BLaER1 treated with 17β-estradiol and CSF1 and Interleukin-3, amounts not matched to agents 10 nM and 100 nM (cell line): Measurements from ENCODE around the gene GRSF1.

ENCODE experiments used
- H3K27ac ChIP-seq, 11 experiments: shearing (Covaris generic); formaldehyde crosslinking; 2 replicates each; pipeline ENCODE4 v1.8.1; 2022
- H3K27me3 ChIP-seq, 11 experiments: shearing (Covaris generic); formaldehyde crosslinking; 2 replicates each; pipeline ENCODE4 v1.8.1; 2022
- H3K36me3 ChIP-seq, 11 experiments: shearing (Covaris generic); formaldehyde crosslinking; 2 replicates each; pipeline ENCODE4 v1.8.1; 2022
- H3K4me1 ChIP-seq, 10 experiments: shearing (Covaris generic); formaldehyde crosslinking; 2 replicates each; pipeline ENCODE4 v1.8.1; 2022
- H3K4me2 ChIP-seq, 11 experiments: shearing (Covaris generic); formaldehyde crosslinking; 2 replicates each; pipeline ENCODE4 v1.8.1; 2022
- H3K4me3 ChIP-seq, 10 experiments: shearing (Covaris generic); formaldehyde crosslinking; 2 replicates each; pipeline ENCODE4 v1.8.1; 2022
- H3K9ac ChIP-seq, 11 experiments: shearing (Covaris generic); formaldehyde crosslinking; 2 replicates each; pipeline ENCODE4 v1.8.1; 2022
- H3K9me3 ChIP-seq, 11 experiments: shearing (Covaris generic); formaldehyde crosslinking; replicated peaks in 1 of 11; 2 replicates each; pipeline ENCODE4 v1.8.1; 2022
- H4K20me1 ChIP-seq, 11 experiments: shearing (Covaris generic); formaldehyde crosslinking; 2 replicates each; pipeline ENCODE4 v1.8.1; 2022
- Cebpa-rat ChIP-seq, 11 experiments: shearing (Covaris generic); IDR thresholded peaks; 2 replicates each; pipeline ENCODE4 v1.8.1; 2022

Gene GRSF1

DNA sequence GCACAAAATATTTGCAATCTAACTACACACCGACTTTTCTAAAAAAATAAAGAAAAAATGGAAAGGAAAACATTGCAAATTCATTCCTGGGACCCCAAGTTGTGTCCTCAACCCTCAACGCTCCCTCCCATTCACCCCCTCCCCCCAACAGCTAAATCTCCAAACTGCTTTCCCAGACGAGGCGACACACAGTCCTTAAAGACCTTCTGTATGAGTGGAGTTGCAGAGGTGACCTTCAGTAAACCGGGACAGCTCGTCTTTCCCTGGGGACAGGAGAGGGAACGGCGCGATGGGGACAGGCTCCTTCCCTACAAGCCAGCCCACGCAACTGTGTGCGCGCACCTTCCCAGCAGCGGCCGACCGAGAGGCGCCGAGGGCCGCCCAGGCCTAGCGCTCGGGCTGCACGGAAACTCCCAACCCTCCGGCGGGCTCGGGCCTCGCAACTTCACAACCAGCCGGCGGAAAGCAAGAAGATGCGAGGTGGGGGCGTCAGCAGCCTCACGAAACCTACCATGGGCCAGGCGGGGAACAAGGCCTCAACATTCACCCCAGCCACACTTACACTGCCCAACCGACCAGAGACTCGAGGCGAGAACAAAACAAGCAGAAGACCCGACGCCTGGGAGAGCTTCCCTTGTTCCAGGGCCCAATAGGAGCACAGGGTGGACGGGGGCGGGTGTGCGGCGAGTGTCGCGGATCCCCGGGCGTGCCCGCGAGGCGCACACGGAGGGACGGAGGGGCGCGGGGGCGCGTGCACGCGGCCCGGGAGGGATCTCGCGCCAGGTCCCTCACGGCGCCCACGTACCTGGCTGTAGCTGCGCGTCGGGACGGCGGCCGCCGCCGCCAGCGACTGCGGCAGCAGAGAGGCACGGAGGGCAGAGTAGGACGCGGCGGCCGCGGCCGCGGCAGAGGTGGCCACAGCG, 763 bp downstream of the GRSF1 start:
- peak overlapping the region; percentile 89 to 98 (median 96) for H3K4me3 ChIP-seq
- H3K36me3 ChIP-seq = peaks cover 22 to 35% (median 32%) of the 10 kb centered on the region in 11 experiments
- H3K4me2 ChIP-seq = peak overlapping the region; percentile 84 to 95 (median 92)
- H4K20me1 ChIP-seq = peaks cover 40 to 56% (median 52%) of the 10 kb centered on the region in 11 experiments; a peak in 21 of 22 replicates
- H3K9me3 ChIP-seq = no peaks in the 10 kb centered on the region
- no peak for TF ChIP-seq Cebpa-rat (IDR thresholded peaks at IDR 0.05)
- peaks cover 12 to 36% (median 27%) of the 10 kb centered on the region in 10 experiments; a peak in 19 of 20 replicates for H3K4me1 ChIP-seq
- H3K27me3 ChIP-seq = no peaks in the 10 kb centered on the region
- peak overlapping the region; percentile 94 to 100 (median 98) for H3K9ac ChIP-seq
- H3K27ac ChIP-seq = peak overlapping the region; percentile 88 to 99 (median 98)

DNA sequence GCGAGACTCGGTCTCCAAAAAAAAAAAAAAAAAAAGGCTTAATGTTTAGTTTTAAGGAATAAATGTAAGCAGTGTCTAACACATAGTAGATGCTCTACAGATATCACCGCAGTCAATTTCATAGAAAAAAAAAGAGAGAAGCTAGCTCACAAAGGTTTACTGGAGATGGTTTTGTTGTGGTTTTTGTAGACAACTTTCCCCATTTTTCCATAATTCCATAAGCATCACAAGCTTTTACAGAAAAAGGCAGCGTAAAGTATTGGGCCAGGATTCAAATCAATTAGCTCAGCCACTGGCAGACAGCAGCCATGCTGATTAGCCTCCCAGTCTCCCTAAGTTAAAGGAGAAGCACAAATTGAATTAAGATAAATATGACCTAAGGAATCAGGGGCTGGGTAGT, 1.5 kb downstream of the GRSF1 start:
- H4K20me1 ChIP-seq = peaks cover 47 to 64% (median 59%) of the 10 kb centered on the region in 11 experiments; a peak in 21 of 22 replicates
- H3K36me3 ChIP-seq = peaks cover 29 to 42% (median 39%) of the 10 kb centered on the region in 11 experiments
- no peaks in the 10 kb centered on the region for H3K9me3 ChIP-seq
- peak overlapping the region; percentile 88 to 99 (median 98); a peak in 21 of 22 replicates for H3K27ac ChIP-seq
- H3K4me2 ChIP-seq = peak overlapping the region; percentile 84 to 95 (median 92)
- TF ChIP-seq Cebpa-rat (IDR thresholded peaks at IDR 0.05) = no peak
- H3K27me3 ChIP-seq = no peaks in the 10 kb centered on the region
- H3K9ac ChIP-seq = peak overlapping the region; percentile 94 to 100 (median 98)
- H3K4me1 ChIP-seq = peaks cover 11 to 34% (median 26%) of the 10 kb centered on the region in 10 experiments; a peak in 18 of 20 replicates
- peak overlapping the region; percentile 89 to 98 (median 96) for H3K4me3 ChIP-seq

DNA sequence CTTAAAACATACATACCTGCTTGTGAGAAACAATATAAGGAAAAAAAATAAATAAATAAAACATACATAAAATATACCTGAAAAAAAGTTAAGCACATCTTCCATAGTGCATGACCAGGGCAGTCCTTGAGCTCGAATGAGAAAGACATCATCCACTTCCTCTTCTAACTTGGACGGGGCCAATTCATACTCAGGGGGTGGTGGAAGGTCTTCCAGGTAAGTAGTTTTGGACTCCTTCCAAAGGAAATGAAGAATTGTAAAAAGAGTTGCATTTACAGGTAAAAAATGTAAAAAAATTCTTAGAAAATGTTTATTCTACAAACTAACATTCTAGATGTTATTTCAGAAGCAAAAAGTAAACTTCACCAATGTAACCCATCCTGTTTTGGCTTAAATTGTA, 3.6 kb downstream of the GRSF1 start:
- Histone ChIP-seq H4K20me1 (peaks cover 55 to 85% (median 79%) of the 10 kb centered on the region in 11 experiments; a peak in 21 of 22 replicates), H3K4me3 (no peak overlapping the region), H3K4me1 (peaks cover 11 to 31% (median 18%) of the 10 kb centered on the region in 10 experiments; a peak in 17 of 20 replicates), H3K9me3 (no peaks in the 10 kb centered on the region), H3K27ac (no peak overlapping the region), H3K9ac (no peak overlapping the region), H3K36me3 (peaks cover 50 to 64% (median 60%) of the 10 kb centered on the region in 11 experiments), H3K27me3 (no peaks in the 10 kb centered on the region), H3K4me2 (peak overlapping the region in 6 of 11 experiments; percentile 84 to 95 (median 92); a peak in 9 of 22 replicates)
- TF ChIP-seq Cebpa-rat (IDR thresholded peaks at IDR 0.05) = no peak

DNA sequence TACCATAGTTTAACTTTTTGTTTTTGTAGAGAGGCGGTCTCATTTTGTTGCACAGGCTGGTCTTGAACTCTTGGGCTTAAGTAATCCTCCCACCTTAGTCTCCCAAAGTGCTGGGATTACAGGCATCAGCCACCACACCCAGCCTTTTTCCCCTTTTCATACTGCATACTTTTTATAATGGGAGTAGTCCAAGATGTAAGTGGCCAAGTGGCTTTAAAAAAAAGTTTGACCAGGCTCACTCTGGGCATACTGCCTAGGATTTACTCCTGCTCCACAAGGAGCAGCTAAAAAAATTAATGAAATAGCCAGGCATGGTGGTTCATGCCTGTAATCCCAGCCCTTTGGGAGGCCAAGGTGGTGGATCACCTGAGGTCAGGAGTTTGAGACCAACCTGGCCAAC, 6.0 kb downstream of the GRSF1 start:
- Histone ChIP-seq H3K9ac (no peak overlapping the region), H3K9me3 (no peaks in the 10 kb centered on the region), H3K27me3 (no peaks in the 10 kb centered on the region), H3K4me3 (no peak overlapping the region), H3K4me2 (no peak overlapping the region), H3K4me1 (peaks cover 11 to 25% (median 18%) of the 10 kb centered on the region in 10 experiments; a peak in 17 of 20 replicates), H3K27ac (no peak overlapping the region), H3K36me3 (peaks cover 74 to 88% (median 84%) of the 10 kb centered on the region in 11 experiments), H4K20me1 (peaks cover 57 to 100% (median 93%) of the 10 kb centered on the region in 11 experiments; a peak in 21 of 22 replicates)
- TF ChIP-seq Cebpa-rat (IDR thresholded peaks at IDR 0.05) = no peak

DNA sequence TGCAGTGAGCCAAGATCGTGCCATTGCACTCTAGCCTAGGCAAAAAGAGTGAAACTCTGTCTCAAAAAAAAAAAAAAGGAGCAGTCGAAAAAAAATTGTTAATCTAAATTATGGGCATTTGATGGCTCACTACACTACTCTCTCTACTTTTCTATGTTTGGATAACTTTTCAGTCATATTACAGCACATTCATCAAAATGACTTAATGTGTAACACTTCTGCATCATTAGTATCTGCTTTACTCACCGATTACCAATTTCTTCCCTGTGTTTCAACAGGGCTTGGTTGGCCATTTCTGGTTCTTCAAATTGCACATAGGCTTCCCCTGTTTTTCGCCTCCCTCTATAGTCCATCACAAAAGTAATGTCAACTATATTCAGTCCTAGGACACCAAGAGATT, 8.4 kb downstream of the GRSF1 start:
- Histone ChIP-seq H3K27ac (no peak overlapping the region), H3K27me3 (no peaks in the 10 kb centered on the region), H4K20me1 (peaks cover 52 to 98% (median 85%) of the 10 kb centered on the region in 11 experiments; a peak in 21 of 22 replicates), H3K4me2 (no peak overlapping the region), H3K36me3 (peaks cover 95 to 100% (median 98%) of the 10 kb centered on the region in 11 experiments), H3K4me1 (peaks cover 0 to 6% (median under 1%) of the 10 kb centered on the region in 10 experiments; a peak in 6 of 20 replicates), H3K9ac (no peak overlapping the region), H3K4me3 (no peak overlapping the region), H3K9me3 (no peaks in the 10 kb centered on the region)
- no peak for TF ChIP-seq Cebpa-rat (IDR thresholded peaks at IDR 0.05)

DNA sequence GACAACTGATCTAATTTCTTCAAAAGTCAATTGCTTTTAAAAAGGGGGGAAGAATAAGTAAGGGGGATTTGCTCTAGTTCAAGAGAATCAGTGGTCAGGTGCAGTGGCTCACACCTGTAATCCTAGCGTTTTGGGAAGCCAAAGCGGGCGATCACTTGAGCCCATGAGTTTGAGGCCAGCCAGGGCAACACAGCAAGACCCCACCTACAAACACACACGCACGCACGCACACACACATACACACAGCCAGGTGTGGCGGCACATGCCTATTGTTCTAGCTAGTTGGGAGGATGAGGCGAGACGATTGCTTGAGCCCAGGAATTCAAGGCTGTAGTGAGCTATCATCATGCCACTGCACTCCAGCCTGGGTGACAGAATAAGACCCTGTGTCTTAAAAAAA, 9.6 kb downstream of the GRSF1 start:
- no peak overlapping the region for H3K9ac ChIP-seq
- H3K36me3 ChIP-seq = peaks cover 96 to 100% (median 100%) of the 10 kb centered on the region in 11 experiments
- TF ChIP-seq Cebpa-rat (IDR thresholded peaks at IDR 0.05) = no peak
- no peaks in the 10 kb centered on the region for H3K4me1 ChIP-seq
- H3K27ac ChIP-seq = no peak overlapping the region
- no peaks in the 10 kb centered on the region for H3K9me3 ChIP-seq
- peaks cover 52 to 98% (median 85%) of the 10 kb centered on the region in 11 experiments; a peak in 21 of 22 replicates for H4K20me1 ChIP-seq
- H3K27me3 ChIP-seq = no peaks in the 10 kb centered on the region
- no peak overlapping the region for H3K4me2 ChIP-seq
- no peak overlapping the region for H3K4me3 ChIP-seq

DNA sequence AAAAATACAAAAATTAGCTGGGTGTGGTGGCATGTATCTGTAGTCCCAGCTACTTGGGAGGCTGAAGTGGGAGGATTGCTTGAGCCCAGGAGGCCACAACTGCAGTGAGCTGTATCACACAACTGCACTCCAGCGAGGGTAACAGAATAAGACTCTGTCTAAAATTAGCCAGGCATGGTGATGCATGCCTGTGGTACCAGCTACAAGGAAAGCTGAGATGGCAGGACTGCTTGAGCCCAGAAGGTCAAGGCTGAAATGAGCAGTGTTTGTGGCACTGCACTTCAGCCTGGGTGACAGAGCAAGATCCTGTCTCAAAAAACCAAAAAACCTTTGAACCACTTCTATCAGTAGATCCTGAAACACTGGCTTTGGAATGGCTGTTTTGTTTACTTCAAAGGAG, 10.2 kb downstream of the GRSF1 start:
- Histone ChIP-seq H3K27ac (no peak overlapping the region), H3K9me3 (no peaks in the 10 kb centered on the region), H3K36me3 (peaks cover 96 to 100% (median 100%) of the 10 kb centered on the region in 11 experiments), H4K20me1 (peaks cover 48 to 98% (median 80%) of the 10 kb centered on the region in 11 experiments; a peak in 21 of 22 replicates), H3K4me2 (no peak overlapping the region), H3K27me3 (no peaks in the 10 kb centered on the region), H3K4me3 (no peak overlapping the region), H3K9ac (no peak overlapping the region), H3K4me1 (no peaks in the 10 kb centered on the region)
- TF ChIP-seq Cebpa-rat (IDR thresholded peaks at IDR 0.05) = no peak

DNA sequence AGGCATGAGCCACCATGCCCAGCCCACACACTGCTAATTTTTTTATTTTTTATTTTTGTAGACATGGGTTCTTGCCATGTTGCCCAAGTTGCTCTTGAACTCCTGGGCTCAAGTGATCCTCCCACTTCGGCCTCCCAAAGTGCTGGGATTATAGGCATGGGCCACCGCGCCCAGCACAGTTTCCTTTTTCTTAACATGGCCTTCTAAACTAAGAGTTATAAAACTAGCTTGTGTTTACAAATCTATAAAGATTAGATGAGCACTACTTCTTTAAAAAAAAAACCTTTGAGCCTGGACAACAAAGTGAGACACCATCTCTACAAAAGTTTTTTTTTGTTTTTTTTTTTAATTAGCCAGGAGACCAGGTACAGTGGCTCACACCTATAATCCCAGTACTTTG, 10.7 kb downstream of the GRSF1 start:
- Histone ChIP-seq H4K20me1 (peaks cover 43 to 97% (median 80%) of the 10 kb centered on the region in 11 experiments; a peak in 21 of 22 replicates), H3K4me1 (no peaks in the 10 kb centered on the region), H3K4me3 (no peak overlapping the region), H3K9ac (no peak overlapping the region), H3K9me3 (no peaks in the 10 kb centered on the region), H3K36me3 (peaks cover 98 to 100% (median 100%) of the 10 kb centered on the region in 11 experiments), H3K27me3 (no peaks in the 10 kb centered on the region), H3K27ac (no peak overlapping the region), H3K4me2 (no peak overlapping the region)
- TF ChIP-seq Cebpa-rat (IDR thresholded peaks at IDR 0.05) = no peak

DNA sequence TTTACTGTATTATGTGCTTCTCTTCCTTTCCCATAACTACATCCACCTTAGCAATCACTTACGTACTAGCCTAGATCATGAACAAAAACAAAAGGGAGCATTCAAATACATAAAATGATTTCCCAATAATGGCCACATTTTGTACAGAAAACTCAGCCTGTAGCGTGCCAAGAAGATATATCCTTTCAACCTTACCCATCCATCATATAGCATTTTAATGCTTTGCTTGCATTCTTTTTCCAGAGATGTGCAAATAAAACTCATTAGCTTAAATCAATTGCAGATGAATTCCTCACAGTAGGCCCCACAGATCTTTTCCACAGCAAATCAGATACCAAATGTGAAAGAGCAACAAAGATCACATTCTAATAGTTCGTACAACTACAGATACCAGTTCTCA, 20.8 kb downstream of the GRSF1 start:
- H3K9me3 ChIP-seq = no peaks in the 10 kb centered on the region
- H3K9ac ChIP-seq = no peak overlapping the region
- peaks cover 22 to 37% (median 27%) of the 10 kb centered on the region in 10 experiments for H3K4me1 ChIP-seq
- TF ChIP-seq Cebpa-rat (IDR thresholded peaks at IDR 0.05) = no peak
- H3K27ac ChIP-seq = peak overlapping the region in 2 of 11 experiments; percentile 11 to 16; a peak in 2 of 22 replicates
- H4K20me1 ChIP-seq = peaks cover 10 to 97% (median 69%) of the 10 kb centered on the region in 11 experiments; a peak in 19 of 22 replicates
- H3K27me3 ChIP-seq = no peaks in the 10 kb centered on the region
- H3K4me3 ChIP-seq = no peak overlapping the region
- peak overlapping the region; percentile 20 to 72 (median 56) for H3K4me2 ChIP-seq
- peaks cover 50 to 93% (median 70%) of the 10 kb centered on the region in 11 experiments for H3K36me3 ChIP-seq
